ENCODE measurements around the gene CSNK1G2.

GRCh38 chr19:1911098-1911497, 29.9 kb upstream of the CSNK1G2 start:
- TF ChIP-seq EZH2 (IDR thresholded peaks at IDR 0.05; ENCODE audit: low read depth, unreplicated experiment) (no peak), POLR2AphosphoS5 (IDR thresholded peaks at IDR 0.05; ENCODE audit: low read depth) (no peak), CTCF (conservative IDR thresholded peaks at IDR 0.05; ENCODE audit: low read depth in 2 of 2) (no peak), ETS1 (IDR thresholded peaks at IDR 0.05) (no peak), REST (IDR thresholded peaks at IDR 0.05; ENCODE audit: unreplicated experiment) (no peak), CREB1 (CRISPR knock-in tag; IDR thresholded peaks at IDR 0.05; ENCODE audit: low read depth) (no peak), JUNB (IDR thresholded peaks at IDR 0.05; ENCODE audit: unreplicated experiment) (no peak), NANOG (IDR thresholded peaks at IDR 0.05; ENCODE audit: borderline replicate concordance) (no peak), EZH2phosphoT487 (IDR thresholded peaks at IDR 0.05; ENCODE audit: unreplicated experiment) (no peak), STAT1 (IDR thresholded peaks at IDR 0.05; ENCODE audit: unreplicated experiment) (no peak), ZNF331 (CRISPR knock-in tag; IDR thresholded peaks at IDR 0.05; ENCODE audit: low read depth) (no peak)

Data from GM23338 (cell line).